K562 (cell line): ENCODE results near the gene ABHD16A. TPM values are rescaled to one million over a fixed set of nuclear protein-coding genes. Genes with fewer than 3 reads are reported as not detected.

Source experiments
- ARID4B ChIP-seq: sonication (generic); formaldehyde crosslinking; IDR thresholded peaks from 2 replicates; pipeline ENCODE4 v1.8.0; 2022; ENCODE audit warnings: mild to moderate bottlenecking, missing genetic modification reagents
- CHD1 ChIP-seq: fragments of 200-600 bp; sonication (generic); IDR thresholded peaks from one replicate; pipeline ENCODE4 v1.6.1; 2012; ENCODE audit warnings: mild to moderate bottlenecking, moderate library complexity, low read length, inconsistent platforms
- FOSL1 ChIP-seq: fragments of 200-800 bp; sonication (Bioruptor generic); conservative IDR thresholded peaks from 2 replicates; pipeline ENCODE4 v1.6.1; 2016; ENCODE audit warnings: missing genetic modification characterization, missing compliant biosample characterization
- HBP1 ChIP-seq: fragments of 450-650 bp; formaldehyde crosslinking; IDR thresholded peaks from 2 replicates; pipeline ENCODE4 v1.4.0; 2022; ENCODE audit warnings: missing genetic modification characterization
- HCFC1 ChIP-seq: IDR thresholded peaks from 2 replicates; pipeline ENCODE4 v1.6.1; 2012; ENCODE audit warnings: low read depth, low read length, improper control_type of control experiment
- HNRNPUL1 ChIP-seq: fragments of 200-400 bp; formaldehyde crosslinking; IDR thresholded peaks from 2 replicates; pipeline ENCODE4 v1.6.1; 2017; ENCODE audit warnings: low read length
- HSF4 ChIP-seq: fragments of 250-450 bp; sonication (Bioruptor Pico); IDR thresholded peaks from 2 replicates; pipeline ENCODE4 v2.1.2; 2022; ENCODE audit warnings: mild to moderate bottlenecking, moderate library complexity, borderline replicate concordance
- MEF2D ChIP-seq: conservative IDR thresholded peaks from 2 replicates; pipeline ENCODE4 v1.6.1; 2016; ENCODE audit warnings: low read depth, missing genetic modification characterization, missing compliant biosample characterization
- NCOA2 ChIP-seq, 2 experiments: fragments of 450-650 bp; IDR thresholded peaks; 2 replicates each; pipeline ENCODE4 v1.6.1; 2018; ENCODE audit warnings: mild to moderate bottlenecking in 2 of 2, moderate library complexity in 1 of 2; ENCODE audit not compliant: partially characterized antibody in 2 of 2
- NR2F6 ChIP-seq: fragments of 450-650 bp; formaldehyde crosslinking; IDR thresholded peaks from 2 replicates; pipeline ENCODE4 v1.4.0; 2020; ENCODE audit warnings: mild to moderate bottlenecking
- NR4A1 ChIP-seq, 2 experiments: fragments of 250-450 bp in 1 of 2; fragments of 450-650 bp in 1 of 2; sonication (Bioruptor Pico) in 1 of 2; IDR thresholded peaks; 2 replicates each; pipeline versions ENCODE4 v1.4.0 to v1.6.1; 2016 to 2020; ENCODE audit warnings: mild to moderate bottlenecking in 2 of 2, missing compliant biosample characterization in 1 of 2, missing genetic modification characterization in 1 of 2, moderate library complexity in 1 of 2
- PCBP1 ChIP-seq: fragments of 200-400 bp; formaldehyde crosslinking; IDR thresholded peaks from 2 replicates; pipeline ENCODE4 v1.6.1; 2018; ENCODE audit warnings: mild to moderate bottlenecking, low read depth, low read length; ENCODE audit not compliant: poor library complexity, severe bottlenecking
- PHF21A ChIP-seq: fragments of 450-650 bp; IDR thresholded peaks from 2 replicates; pipeline ENCODE4 v1.6.1; 2017; ENCODE audit warnings: low read depth, borderline replicate concordance
- PYGO2 ChIP-seq: fragments of 450-650 bp; IDR thresholded peaks from 2 replicates; pipeline ENCODE4 v1.6.1; 2016; ENCODE audit warnings: mild to moderate bottlenecking, missing genetic modification characterization, moderate library complexity, missing compliant biosample characterization
- RB1 ChIP-seq: fragments of 450-650 bp; IDR thresholded peaks from 2 replicates; pipeline ENCODE4 v1.6.1; 2017; ENCODE audit warnings: low read depth, mild to moderate bottlenecking
- RNF2 ChIP-seq: sonication (generic); IDR thresholded peaks from 2 replicates; pipeline ENCODE4 v1.6.1; 2016
- SREBF2 ChIP-seq: sonication (generic); formaldehyde crosslinking; IDR thresholded peaks from 2 replicates; pipeline ENCODE4 v1.4.0; 2020; ENCODE audit warnings: mild to moderate bottlenecking, missing genetic modification reagents
- TRIM28 ChIP-seq: fragments of 450-650 bp; IDR thresholded peaks from 2 replicates; pipeline ENCODE4 v1.6.1; 2017
- ZBTB49 ChIP-seq: sonication (generic); formaldehyde crosslinking; IDR thresholded peaks from 2 replicates; pipeline ENCODE4 v1.8.0; 2022; ENCODE audit warnings: missing genetic modification reagents, mild to moderate bottlenecking, borderline replicate concordance
- ZNF143 ChIP-seq: sonication (generic); formaldehyde crosslinking; IDR thresholded peaks from 2 replicates; pipeline ENCODE4 v1.9.0; 2022; ENCODE audit warnings: mild to moderate bottlenecking, missing genetic modification reagents
- polyA plus RNA-seq, 8 experiments: library from polyadenylated mRNA; depleted of rRNA in 4 of 8; stranded (reverse) in 5 of 8; unstranded in 3 of 8; fragments of >200 nt; fragmentation: Nextera tagmentation in 2 of 8; fragmentation: Illumina TruSeq in 1 of 8; extraction: Ambion mirVana in 2 of 8; extraction: Trizol in 1 of 8; gene quantifications; 2 replicates each; pipeline versions ENCODE4 v1.2.1 to v1.2.3, GENCODE V29; 2011 to 2014; ENCODE audit warnings: inconsistent platforms in 1 of 8, missing spikeins in 1 of 8
- total RNA-seq, 7 experiments: library from RNA; depleted of rRNA in 6 of 7; stranded (reverse); fragments of >200 nt in 6 of 7; fragmentation: Illumina TruSeq in 2 of 7; extraction: Trizol in 2 of 7; gene quantifications; 2 replicates each; pipeline versions ENCODE4 v1.2.1 to v1.2.3, GENCODE V29; 2011 to 2021; ENCODE audit warnings: low replicate concordance in 1 of 7

The ABHD16A gene
- total and polyA plus RNA-seq, 9 of the 15 experiments (the other 6 are each of a cell fraction or from before 2014, with no cell fraction given): 25.8 to 120 (median 81.6) TPM

GRCh38 chr6:31663126-31663960 lies 39.8 kb downstream of the ABHD16A start (continued):
- TF ChIP-seq HNRNPUL1 (no peak), ARID4B (CRISPR knock-in tag) (0 out of 2 replicates have a peak, but pooled peaks have one; percentile 16), FOSL1 (tag) (no peak), ZNF143 (CRISPR knock-in tag) (0 out of 2 replicates have a peak, but pooled peaks have one; percentile 1), PYGO2 (tag) (peak; percentile 34; the same call in 1 of the 2 replicates), RNF2 (no peak), CHD1 (no peak), HSF4 (CRISPR knock-in tag) (0 out of 2 replicates have a peak, but pooled peaks have one; percentile 9), PHF21A (no peak), HCFC1 (peak; percentile 35; the same call in 1 of the 2 replicates), ZBTB49 (CRISPR knock-in tag) (no peak), NR2F6 (no peak; the same call in 1 of the 2 replicates), PCBP1 (no peak), SREBF2 (CRISPR knock-in tag) (no peak), NR4A1 (CRISPR knock-in tag; IDR thresholded peaks at IDR 0.05) (no peak), NR4A1 (tag; IDR thresholded peaks at IDR 0.05) (peak; percentile 12; the same call in 1 of the 2 replicates), TRIM28 (no peak), RB1 (no peak), NCOA2 (IDR thresholded peaks at IDR 0.05; ENCODE audit: partially characterized antibody in 2 of 2) (no peak), MEF2D (tag) (no peak), HBP1 (no peak)
